SK-N-MC (cell line): ENCODE measurements around the gene SGTA.

Source experiments
- DNase-seq: peaks from one replicate; pipeline ENCODE4 v3.0.0-alpha.2; 2011; ENCODE audit warnings: low read depth, low spot score
- H3K27ac ChIP-seq: fragments of 200-600 bp; sonication (generic); 2 replicates; pipeline ENCODE4 v1.5.1; 2016; ENCODE audit warnings: mixed run types
- H3K36me3 ChIP-seq: fragments of 200-600 bp; sonication (generic); 2 replicates; pipeline ENCODE4 v1.6.1; 2017; ENCODE audit warnings: antibody characterized with exemption, low read length, mixed read lengths; ENCODE audit not compliant: insufficient read depth
- H3K4me3 ChIP-seq: fragments of 200-600 bp; sonication (generic); 2 replicates; pipeline ENCODE4 v1.5.1; 2016
- H3K9ac ChIP-seq: fragments of 200-600 bp; sonication (generic); 2 replicates; pipeline ENCODE4 v1.8.0; 2017; ENCODE audit warnings: mixed run types, mixed read lengths; ENCODE audit not compliant: insufficient read length
- H3K9me3 ChIP-seq: fragments of 200-600 bp; sonication (generic); 2 replicates; pipeline ENCODE4 v1.6.1; 2017; ENCODE audit warnings: low read depth, mild to moderate bottlenecking, antibody characterized with exemption, low read length, moderate library complexity, mixed read lengths
- EZH2 ChIP-seq: fragments of 200-600 bp; sonication (generic); IDR thresholded peaks from one replicate; pipeline ENCODE4 v1.6.1; 2017; ENCODE audit warnings: antibody characterized with exemption
- FOXP2 ChIP-seq: optimal IDR thresholded peaks from 2 replicates; pipeline ENCODE3; 2011; ENCODE audit warnings: mild to moderate bottlenecking, moderate library complexity; ENCODE audit not compliant: insufficient read depth; ENCODE audit errors: extremely low read length, control extremely low read depth
- POLR2AphosphoS5 ChIP-seq: IDR thresholded peaks from 2 replicates; pipeline ENCODE4 v1.6.1; 2012; ENCODE audit warnings: mild to moderate bottlenecking, low read depth, low read length, borderline replicate concordance

Gene SGTA

DNA sequence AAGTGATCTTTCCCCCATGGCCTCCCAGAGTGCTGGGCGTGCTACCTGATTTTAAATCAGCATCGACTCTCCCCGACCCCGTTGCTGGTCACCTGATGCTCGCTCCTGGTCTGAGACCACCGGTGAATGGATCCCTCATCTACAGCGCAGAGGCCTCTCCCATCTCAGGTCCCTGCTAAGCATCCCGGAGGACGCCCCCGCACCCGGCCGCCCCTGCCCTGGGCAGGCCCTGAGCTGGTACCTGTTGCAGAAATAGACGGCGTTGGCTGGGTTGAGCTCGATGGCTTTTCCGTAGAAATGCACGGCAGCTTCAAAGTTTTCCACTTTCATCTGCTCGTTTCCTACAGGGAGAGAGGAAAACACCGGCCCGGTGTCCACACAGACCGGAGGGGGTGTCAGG lies 18.1 kb downstream of the SGTA start:
- H3K9ac ChIP-seq, result no peak overlapping the region
- H3K36me3 ChIP-seq, result peaks cover 36% of the 10 kb centered on the region; the same call in 1 of the 2 replicates
- no peak for TF ChIP-seq FOXP2
- no peak for TF ChIP-seq POLR2AphosphoS5
- TF ChIP-seq EZH2, result no peak
- H3K9me3 ChIP-seq, result no peaks in the 10 kb centered on the region
- H3K4me3 ChIP-seq, result no peak overlapping the region
- no peak overlapping the region for H3K27ac ChIP-seq
- DNase-seq, result no peak

DNA sequence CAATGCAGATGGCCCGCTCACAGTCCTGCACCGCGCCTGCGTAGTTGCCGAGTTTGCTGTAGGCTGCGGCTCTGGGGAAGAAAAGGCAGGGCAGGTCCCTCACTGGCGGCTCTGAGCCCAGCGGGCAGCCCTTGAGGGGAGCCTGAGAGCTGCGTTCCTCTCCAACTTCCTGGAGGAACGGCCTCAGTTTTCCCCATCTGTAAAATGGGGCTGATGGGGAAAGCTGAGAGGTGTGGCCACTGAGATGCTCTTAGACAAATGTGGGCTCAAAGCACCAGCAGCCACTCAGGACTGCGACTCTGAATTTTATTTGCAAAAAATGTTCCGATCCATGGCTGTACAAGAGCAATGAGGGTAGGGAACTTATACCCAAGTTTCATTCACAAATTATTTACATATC lies 19.4 kb downstream of the SGTA start:
- H3K4me3 ChIP-seq, result no peak overlapping the region

GRCh38 chr19:2762783-2763496 lies 20.1 kb downstream of the SGTA start:
- Histone ChIP-seq H3K36me3 (peaks cover 42% of the 10 kb centered on the region; the same call in 1 of the 2 replicates), H3K9ac (no peak overlapping the region), H3K27ac (no peak overlapping the region), H3K4me3 (no peak overlapping the region), H3K9me3 (no peaks in the 10 kb centered on the region)
- DNase-seq, result no peak
- TF ChIP-seq POLR2AphosphoS5, result no peak
- no peak for TF ChIP-seq FOXP2
- TF ChIP-seq EZH2, result no peak

More for the DNA sequence above, 19.4 kb downstream of the SGTA start:
- no peak for TF ChIP-seq POLR2AphosphoS5
- TF ChIP-seq FOXP2, result no peak
- TF ChIP-seq EZH2, result no peak
- Histone ChIP-seq H3K9me3 (no peaks in the 10 kb centered on the region), H3K36me3 (peaks cover 40% of the 10 kb centered on the region; the same call in 1 of the 2 replicates), H3K9ac (no peak overlapping the region), H3K27ac (no peak overlapping the region)
- DNase-seq, result no peak

- H3K36me3 ChIP-seq, result peaks cover 42% of the 10 kb centered on the region; the same call in 1 of the 2 replicates
- no peak overlapping the region for H3K27ac ChIP-seq
Observed at GRCh38 chr19:2761876-2762782, 20.9 kb downstream of the SGTA start.

GRCh38 chr19:2761309-2761677 lies 21.8 kb downstream of the SGTA start:
- no peak overlapping the region for H3K9ac ChIP-seq
- H3K36me3 ChIP-seq, result peaks cover 36% of the 10 kb centered on the region; the same call in 1 of the 2 replicates
- no peak overlapping the region for H3K4me3 ChIP-seq
- no peaks in the 10 kb centered on the region for H3K9me3 ChIP-seq
- DNase-seq, result no peak
- no peak overlapping the region for H3K27ac ChIP-seq
- TF ChIP-seq FOXP2, result no peak

More at GRCh38 chr19:2761876-2762782, 20.9 kb downstream of the SGTA start:
- TF ChIP-seq POLR2AphosphoS5, result no peak
- TF ChIP-seq EZH2, result no peak
- TF ChIP-seq FOXP2, result no peak
- H3K4me3 ChIP-seq, result no peak overlapping the region
- no peak overlapping the region for H3K9ac ChIP-seq
- no peak for DNase-seq
- H3K9me3 ChIP-seq, result no peaks in the 10 kb centered on the region

DNA sequence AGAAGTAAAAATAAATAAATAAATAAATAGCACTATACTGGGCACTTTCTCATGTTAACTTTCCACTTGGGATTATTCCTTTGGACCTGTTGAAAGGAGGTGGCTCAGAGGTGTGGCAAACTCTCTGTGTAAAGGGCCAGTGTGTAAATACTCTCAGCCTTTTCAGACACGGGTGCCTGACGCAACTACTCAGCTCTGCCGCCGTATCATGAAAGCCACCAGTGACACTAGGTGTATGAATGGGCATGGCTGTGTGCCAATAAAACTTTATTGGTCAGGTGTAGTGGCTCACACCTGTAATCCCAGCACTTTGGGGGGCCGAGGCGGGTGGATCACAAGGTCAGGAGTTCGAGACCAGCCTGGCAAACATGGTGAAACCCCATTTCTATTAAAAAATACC lies 23.1 kb downstream of the SGTA start:
- H3K27ac ChIP-seq, result no peak overlapping the region
- no peak for TF ChIP-seq FOXP2
- TF ChIP-seq POLR2AphosphoS5, result no peak
- TF ChIP-seq EZH2, result no peak
- H3K9me3 ChIP-seq, result no peaks in the 10 kb centered on the region
- H3K4me3 ChIP-seq, result no peak overlapping the region
- peaks cover 37% of the 10 kb centered on the region; the same call in 1 of the 2 replicates for H3K36me3 ChIP-seq
- H3K9ac ChIP-seq, result no peak overlapping the region
- DNase-seq, result no peak

DNA sequence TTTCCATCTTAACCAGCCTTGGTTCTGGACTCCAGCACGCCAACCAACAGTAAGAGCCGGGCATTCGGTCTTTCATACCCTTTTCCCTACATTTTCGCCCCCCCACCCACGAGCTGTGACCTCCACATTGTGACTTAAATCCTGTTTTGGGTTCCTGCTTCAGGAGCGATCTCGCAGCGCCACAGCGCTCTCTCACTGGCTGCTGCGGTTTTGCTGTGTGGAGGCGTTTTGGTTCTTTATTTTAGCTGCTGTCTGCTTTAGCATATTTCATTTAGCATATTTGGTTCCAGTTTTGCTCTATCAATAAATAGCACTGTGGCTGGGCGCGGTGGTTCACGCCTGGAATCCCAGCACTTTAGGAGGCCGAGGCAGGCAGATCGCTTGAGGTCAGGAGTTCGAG lies 23.7 kb downstream of the SGTA start:
- no peak for DNase-seq
- Histone ChIP-seq H3K9me3 (no peaks in the 10 kb centered on the region), H3K4me3 (no peak overlapping the region), H3K36me3 (peaks cover 35% of the 10 kb centered on the region; the same call in 1 of the 2 replicates), H3K9ac (no peak overlapping the region), H3K27ac (no peak overlapping the region)
- TF ChIP-seq EZH2 (no peak), POLR2AphosphoS5 (no peak), FOXP2 (no peak)

- Histone ChIP-seq H3K36me3 (peaks cover 31% of the 10 kb centered on the region; the same call in 1 of the 2 replicates), H3K4me3 (no peak overlapping the region), H3K9ac (no peak overlapping the region), H3K27ac (no peak overlapping the region), H3K9me3 (no peaks in the 10 kb centered on the region)
- TF ChIP-seq FOXP2 (no peak), POLR2AphosphoS5 (no peak), EZH2 (no peak)
- no peak for DNase-seq
Observed at GRCh38 chr19:2758601-2759313, 24.3 kb downstream of the SGTA start.
